ENCODE measurements around the gene NCKAP5. TPM values are rescaled to one million over a fixed set of nuclear protein-coding genes. Genes with fewer than 3 reads are reported as not detected.

NCKAP5 gene
- total and polyA plus RNA-seq, 4 donors = 0.57 to 2.8 (median 2.4) TPM

DNA sequence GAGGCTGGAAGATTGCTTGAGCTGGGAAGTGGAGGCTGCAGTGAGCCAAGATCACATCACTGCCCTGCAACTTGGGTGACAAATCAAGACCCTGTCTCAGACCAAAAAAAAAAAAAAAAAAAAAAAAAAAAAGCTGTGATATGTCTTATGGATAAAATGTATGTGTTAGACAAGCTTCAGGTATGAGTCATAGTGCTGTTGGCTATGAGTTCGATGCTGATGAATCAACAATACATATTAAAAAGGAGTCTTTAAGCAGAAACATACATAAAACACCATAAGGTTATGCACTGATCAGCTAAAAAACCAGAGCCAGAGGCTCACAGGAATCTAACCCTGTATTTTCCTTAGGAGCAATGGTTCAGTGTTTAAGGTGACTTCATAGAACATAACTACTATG lies 332.3 kb downstream of the NCKAP5 start:
- WGBS = 97% methylated on average over 1 of the region's 1 CpG
- Histone ChIP-seq H3K4me1 (ENCODE audit: control insufficient read depth in 4 of 4, insufficient read depth in 4 of 4, low read length in 3 of 4) (peaks cover 0 to 5% (median 4%) of the 10 kb centered on the region in 4 donors), H3K27ac (ENCODE audit: low read depth in 1 of 2, low read length in 2 of 2) (no peak overlapping the region), H3K9me3 (ENCODE audit: control insufficient read depth in 4 of 4, low read length in 3 of 4) (no peaks in the 10 kb centered on the region), H3K36me3 (ENCODE audit: control insufficient read depth in 4 of 4, insufficient read depth in 3 of 4, low read depth in 1 of 4, low read length in 3 of 4) (no peaks in the 10 kb centered on the region), H3K9ac (ENCODE audit: low read depth in 1 of 2, low read length in 2 of 2) (no peak overlapping the region), H3K4me3 (ENCODE audit: low read depth in 1 of 3, low read length in 3 of 3) (no peak overlapping the region), H3K27me3 (ENCODE audit: control insufficient read depth in 4 of 4, insufficient read depth in 4 of 4, low read length in 3 of 4) (no peaks in the 10 kb centered on the region)
- TF ChIP-seq GABPA (IDR thresholded peaks at IDR 0.05 in 1 of 2, conservative IDR thresholded peaks at IDR 0.05 in 1 of 2) (no peak), FOXA1 (IDR thresholded peaks at IDR 0.05) (no peak), YY1 (IDR thresholded peaks at IDR 0.05) (no peak), RAD21 (IDR thresholded peaks at IDR 0.05) (no peak), CTCF (IDR thresholded peaks at IDR 0.05; ENCODE audit: low read depth, low read length, missing input control) (no peak), RXRA (IDR thresholded peaks at IDR 0.05) (no peak), HNF4G (IDR thresholded peaks at IDR 0.05) (no peak), HNF4A (conservative IDR thresholded peaks at IDR 0.05) (no peak), JUND (IDR thresholded peaks at IDR 0.05) (no peak), TAF1 (conservative IDR thresholded peaks at IDR 0.05) (no peak), REST (IDR thresholded peaks at IDR 0.05) (no peak), EGR1 (IDR thresholded peaks at IDR 0.05; ENCODE audit: low read depth in 2 of 2) (no peak), NR2F2 (IDR thresholded peaks at IDR 0.05) (no peak), FOXA2 (IDR thresholded peaks at IDR 0.05) (no peak)
- TF ChIP-seq, protein P1, sequence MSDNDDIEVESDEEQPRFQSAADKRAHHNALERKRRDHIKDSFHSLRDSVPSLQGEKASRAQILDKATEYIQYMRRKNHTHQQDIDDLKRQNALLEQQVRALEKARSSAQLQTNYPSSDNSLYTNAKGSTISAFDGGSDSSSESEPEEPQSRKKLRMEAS (IDR thresholded peaks at IDR 0.05) = no peak
- TF ChIP-seq, protein P2, sequence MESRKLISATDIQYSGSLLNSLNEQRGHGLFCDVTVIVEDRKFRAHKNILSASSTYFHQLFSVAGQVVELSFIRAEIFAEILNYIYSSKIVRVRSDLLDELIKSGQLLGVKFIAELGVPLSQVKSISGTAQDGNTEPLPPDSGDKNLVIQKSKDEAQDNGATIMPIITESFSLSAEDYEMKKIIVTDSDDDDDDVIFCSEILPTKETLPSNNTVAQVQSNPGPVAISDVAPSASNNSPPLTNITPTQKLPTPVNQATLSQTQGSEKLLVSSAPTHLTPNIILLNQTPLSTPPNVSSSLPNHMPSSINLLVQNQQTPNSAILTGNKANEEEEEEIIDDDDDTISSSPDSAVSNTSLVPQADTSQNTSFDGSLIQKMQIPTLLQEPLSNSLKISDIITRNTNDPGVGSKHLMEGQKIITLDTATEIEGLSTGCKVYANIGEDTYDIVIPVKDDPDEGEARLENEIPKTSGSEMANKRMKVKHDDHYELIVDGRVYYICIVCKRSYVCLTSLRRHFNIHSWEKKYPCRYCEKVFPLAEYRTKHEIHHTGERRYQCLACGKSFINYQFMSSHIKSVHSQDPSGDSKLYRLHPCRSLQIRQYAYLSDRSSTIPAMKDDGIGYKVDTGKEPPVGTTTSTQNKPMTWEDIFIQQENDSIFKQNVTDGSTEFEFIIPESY (IDR thresholded peaks at IDR 0.05) = no peak
- TF ChIP-seq, protein P3, sequence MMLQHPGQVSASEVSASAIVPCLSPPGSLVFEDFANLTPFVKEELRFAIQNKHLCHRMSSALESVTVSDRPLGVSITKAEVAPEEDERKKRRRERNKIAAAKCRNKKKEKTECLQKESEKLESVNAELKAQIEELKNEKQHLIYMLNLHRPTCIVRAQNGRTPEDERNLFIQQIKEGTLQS (IDR thresholded peaks at IDR 0.05) = no peak
- DNase-seq (ENCODE audit: low spot score) = no peak

GRCh38 chr2:133232556-133232955 lies 335.7 kb downstream of the NCKAP5 start:
- no peaks in the 10 kb centered on the region for H3K9me3 ChIP-seq (ENCODE audit: control insufficient read depth in 4 of 4, low read length in 3 of 4)
- DNase-seq (ENCODE audit: low spot score) = no peak
- WGBS = 76% methylated on average over 1 of the region's 1 CpG

More at GRCh38 chr2:133232556-133232955, 335.7 kb downstream of the NCKAP5 start:
- H3K9ac ChIP-seq (ENCODE audit: low read depth in 1 of 2, low read length in 2 of 2) = no peak overlapping the region
- H3K27ac ChIP-seq (ENCODE audit: low read depth in 1 of 2, low read length in 2 of 2) = no peak overlapping the region
- H3K27me3 ChIP-seq (ENCODE audit: control insufficient read depth in 4 of 4, insufficient read depth in 4 of 4, low read length in 3 of 4) = no peaks in the 10 kb centered on the region
- TF ChIP-seq EGR1 (IDR thresholded peaks at IDR 0.05; ENCODE audit: low read depth in 2 of 2) (no peak), RAD21 (IDR thresholded peaks at IDR 0.05) (no peak), TAF1 (conservative IDR thresholded peaks at IDR 0.05) (no peak), JUND (IDR thresholded peaks at IDR 0.05) (no peak), CTCF (IDR thresholded peaks at IDR 0.05; ENCODE audit: low read depth, low read length, missing input control) (no peak), FOXA2 (IDR thresholded peaks at IDR 0.05) (no peak), RXRA (IDR thresholded peaks at IDR 0.05) (no peak), GABPA (IDR thresholded peaks at IDR 0.05 in 1 of 2, conservative IDR thresholded peaks at IDR 0.05 in 1 of 2) (no peak), NR2F2 (IDR thresholded peaks at IDR 0.05) (no peak), FOXA1 (IDR thresholded peaks at IDR 0.05) (no peak)
- TF ChIP-seq, protein P2 (IDR thresholded peaks at IDR 0.05) = no peak
- TF ChIP-seq, protein P1 (IDR thresholded peaks at IDR 0.05) = no peak
- H3K4me3 ChIP-seq (ENCODE audit: low read depth in 1 of 3, low read length in 3 of 3) = no peak overlapping the region
- no peaks in the 10 kb centered on the region for H3K36me3 ChIP-seq (ENCODE audit: control insufficient read depth in 4 of 4, insufficient read depth in 3 of 4, low read depth in 1 of 4, low read length in 3 of 4)
- no peaks in the 10 kb centered on the region for H3K4me1 ChIP-seq (ENCODE audit: control insufficient read depth in 4 of 4, insufficient read depth in 4 of 4, low read length in 3 of 4)
